Right kidney (tissue), 1 donor: Measurements from ENCODE around the gene GGCX.
"Not testable (repeated sequence)": the region's sequence is repeated elsewhere in the genome, so short reads cannot be mapped to it uniquely, and the experiment has no call there.

ENCODE experiments used
- DNase-seq: peaks from one replicate; pipeline ENCODE4 v3.0.0-alpha.2; 2016

Gene GGCX

DNA sequence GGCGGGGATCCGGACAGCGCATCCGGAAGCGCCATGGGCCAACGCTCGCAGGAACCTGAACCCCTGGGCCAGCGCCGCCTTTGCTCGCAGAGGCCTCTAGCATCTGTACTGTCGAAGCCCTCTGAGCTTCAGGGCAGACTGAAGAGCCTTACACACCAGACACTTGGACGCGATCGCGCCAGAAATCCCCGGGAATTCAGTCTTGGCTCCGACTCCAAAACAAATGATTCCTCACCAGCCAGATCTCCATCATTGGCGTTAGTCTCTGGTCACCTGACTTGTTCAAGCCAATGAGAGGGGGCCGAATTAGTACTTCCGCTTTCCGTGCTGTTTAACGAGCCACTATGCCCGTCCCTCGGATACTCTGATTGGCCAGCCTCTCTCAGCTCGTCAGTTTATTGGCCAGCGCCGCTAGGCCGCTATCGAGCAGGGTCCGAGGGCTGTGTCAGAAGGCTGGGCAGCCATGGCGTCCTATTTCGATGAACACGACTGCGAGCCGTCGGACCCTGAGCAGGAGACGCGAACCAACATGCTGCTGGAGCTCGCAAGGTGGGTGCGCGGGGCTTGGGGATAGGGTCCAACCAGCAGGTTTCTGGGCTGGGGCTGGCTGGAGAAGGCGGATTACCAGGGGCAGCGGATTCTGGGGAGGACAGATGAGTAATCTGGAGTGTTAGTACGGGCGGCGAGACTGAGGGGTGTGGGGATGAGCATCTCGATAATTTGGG is 34.2 kb upstream of the GGCX start, which contains the start of gene RNF181:
Gene RNF181 (plus strand): TSS at position 445 of the 725 bp plus-strand sequence. CDS start 19 bp downstream, at position 464.
- peak; percentile 88 for DNase-seq

DNA sequence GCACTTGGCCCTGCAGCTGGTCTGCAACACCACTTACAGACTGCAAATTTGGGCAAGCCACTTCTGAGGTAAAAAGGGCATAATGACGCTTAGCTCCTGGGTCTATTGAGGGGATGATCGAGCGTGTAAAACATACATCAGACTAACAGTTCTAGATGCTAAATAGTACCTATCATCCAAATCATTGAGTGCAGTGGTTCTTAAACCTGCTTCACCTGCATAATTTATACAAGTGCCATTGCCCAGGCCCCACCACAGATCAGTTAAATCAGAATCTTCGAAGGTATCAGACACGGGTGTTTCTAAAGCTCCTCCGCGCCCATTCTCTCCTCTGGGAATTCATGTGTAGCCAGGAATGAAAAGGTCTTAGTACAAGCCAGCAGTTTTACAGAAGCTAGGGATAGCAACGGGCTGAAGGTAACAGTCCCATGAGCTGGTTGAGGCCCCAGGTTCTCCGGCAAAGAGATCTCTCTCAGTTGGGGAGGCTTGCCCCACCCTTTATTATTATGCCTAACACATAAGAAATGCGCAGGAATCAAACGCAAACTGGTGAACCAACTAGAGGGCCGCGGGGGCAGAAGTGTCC is 33.5 kb upstream of the GGCX start:
- DNase-seq: no peak

DNA sequence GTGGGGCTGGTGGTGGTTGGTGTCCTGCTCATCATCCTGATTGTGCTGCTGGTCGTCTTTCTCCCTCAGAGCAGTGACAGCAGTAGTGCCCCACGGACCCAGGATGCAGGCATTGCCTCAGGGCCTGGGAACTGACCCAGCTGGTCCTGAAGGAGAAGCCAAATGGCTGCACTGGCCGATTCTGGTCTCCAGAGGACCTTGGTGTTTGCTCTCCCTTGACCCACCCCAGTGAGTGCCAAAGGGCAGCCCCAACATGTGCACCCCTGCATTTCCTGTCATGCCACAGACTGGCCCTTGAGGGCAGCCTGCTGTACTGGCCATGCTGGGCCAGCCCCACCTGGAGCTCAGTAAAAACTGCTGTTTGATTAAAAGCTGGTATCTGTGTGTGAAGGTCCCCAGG is 31.7 kb upstream of the GGCX start:
- no peak for DNase-seq

DNA sequence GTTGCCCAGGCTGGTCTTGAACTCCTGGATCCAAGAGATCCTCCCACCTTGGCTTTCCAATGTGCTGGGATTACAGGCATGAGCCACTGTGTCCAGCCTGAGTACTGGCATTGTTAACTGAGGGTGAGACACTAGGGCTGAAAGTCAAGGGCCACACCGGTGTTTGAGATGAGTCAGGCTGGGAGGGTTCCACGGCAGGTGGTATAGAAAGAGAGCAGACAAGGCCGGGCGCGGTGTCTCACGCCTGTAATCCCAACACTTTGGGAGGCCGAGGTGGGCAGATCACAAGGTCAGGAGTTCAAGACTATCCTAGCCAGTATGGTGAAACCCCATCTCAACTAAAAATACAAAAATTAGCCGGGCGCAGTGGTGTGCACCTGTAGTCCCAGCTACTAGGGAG is 31.0 kb upstream of the GGCX start:
- not testable (repeated sequence) for DNase-seq

DNA sequence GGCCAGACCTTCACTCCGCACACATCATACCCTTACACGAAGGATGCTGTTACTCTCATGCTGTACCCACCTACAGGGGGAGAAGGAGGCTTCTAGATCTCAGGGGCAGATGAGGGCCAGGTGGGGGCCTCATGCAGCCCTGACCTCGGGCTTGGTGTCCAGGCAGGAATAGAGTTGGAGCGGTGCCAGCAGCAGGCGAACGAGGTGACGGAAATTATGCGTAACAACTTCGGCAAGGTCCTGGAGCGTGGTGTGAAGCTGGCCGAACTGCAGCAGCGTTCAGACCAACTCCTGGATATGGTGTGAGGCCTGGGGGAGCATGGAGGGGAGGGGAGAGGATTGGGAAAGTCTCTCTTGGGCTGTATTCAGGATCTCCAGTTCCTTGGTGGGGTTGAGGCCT is 30.3 kb upstream of the GGCX start:
- DNase-seq: no peak

DNA sequence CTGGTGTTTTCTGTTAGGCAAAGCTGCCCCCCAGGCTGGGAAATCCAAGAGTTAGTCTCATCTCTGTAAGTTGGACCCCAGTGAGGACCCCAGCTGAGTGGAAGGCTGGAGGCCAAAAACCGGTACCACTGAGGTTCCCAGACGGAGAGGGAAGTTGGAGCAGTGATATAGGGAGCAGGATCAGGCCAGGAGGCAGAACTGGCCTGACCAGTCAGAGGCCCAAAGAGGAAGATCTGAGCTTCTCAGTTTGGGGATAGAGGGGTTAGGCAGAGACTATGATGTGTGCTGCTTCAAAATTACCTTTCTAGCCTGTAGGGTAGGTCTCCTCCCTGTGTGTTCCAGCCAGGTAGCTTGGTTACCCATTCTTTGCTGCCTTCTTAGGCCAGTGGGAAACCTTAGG is 29.7 kb upstream of the GGCX start:
- DNase-seq: no peak

DNA sequence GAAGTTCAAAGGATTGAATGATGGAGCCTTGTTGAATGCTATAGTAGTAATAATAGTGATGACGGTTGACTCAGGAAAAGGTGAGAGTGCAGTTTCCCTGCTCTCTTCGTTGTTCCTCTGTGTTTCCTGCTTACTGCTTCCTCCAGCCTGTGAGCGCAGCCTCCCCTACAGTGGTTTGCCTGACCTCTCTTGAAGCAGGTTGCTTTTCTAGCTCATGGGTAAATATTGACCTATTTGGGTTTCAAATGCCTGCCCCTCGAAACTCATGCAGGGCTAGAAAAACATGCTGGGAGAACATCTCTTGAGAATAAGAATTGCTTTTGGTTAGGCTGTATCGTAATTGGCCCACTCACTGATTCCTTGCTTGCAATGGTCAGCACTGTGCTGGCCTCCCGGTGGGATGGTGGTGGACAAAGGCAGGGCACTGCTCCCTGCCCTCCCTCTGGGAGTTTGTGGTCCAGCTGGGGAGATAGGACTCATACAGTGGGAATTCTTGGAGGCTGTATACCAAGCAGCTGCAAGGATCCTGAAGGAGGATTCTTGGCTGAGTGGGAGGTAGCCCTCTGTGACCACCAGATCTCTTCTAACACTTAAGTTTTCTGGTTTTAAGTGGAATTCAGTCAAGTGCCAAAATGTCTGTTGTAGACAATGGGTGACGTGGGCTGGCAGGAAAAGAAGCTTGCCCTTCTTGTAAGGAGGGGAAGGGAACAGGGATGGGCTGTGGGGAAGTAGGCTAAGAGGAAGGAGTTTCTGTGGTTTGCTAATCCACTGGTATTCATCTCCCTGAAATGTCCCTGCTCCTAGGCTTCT is 28.9 kb upstream of the GGCX start:
- DNase-seq: no peak

DNA sequence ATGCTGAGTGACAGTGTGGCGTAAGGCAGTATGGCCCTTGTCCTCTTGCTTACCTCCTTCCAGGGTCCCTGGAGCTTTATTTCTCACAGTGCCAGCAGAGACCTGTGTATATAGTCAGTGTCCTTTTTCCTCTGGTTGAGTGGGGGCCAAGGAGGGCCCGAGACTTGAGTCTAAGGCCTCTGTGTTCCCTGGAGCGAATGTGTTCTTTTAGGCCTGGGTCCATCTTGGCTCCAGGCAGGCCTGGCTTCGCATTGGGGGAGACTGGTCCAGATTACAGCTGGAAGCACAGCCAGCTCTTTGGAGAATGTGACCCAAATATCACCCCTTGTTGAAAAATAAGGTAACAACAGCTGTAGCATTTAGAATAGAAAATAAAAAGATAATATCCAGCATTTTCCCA is 27.9 kb upstream of the GGCX start:
- no peak for DNase-seq

DNA sequence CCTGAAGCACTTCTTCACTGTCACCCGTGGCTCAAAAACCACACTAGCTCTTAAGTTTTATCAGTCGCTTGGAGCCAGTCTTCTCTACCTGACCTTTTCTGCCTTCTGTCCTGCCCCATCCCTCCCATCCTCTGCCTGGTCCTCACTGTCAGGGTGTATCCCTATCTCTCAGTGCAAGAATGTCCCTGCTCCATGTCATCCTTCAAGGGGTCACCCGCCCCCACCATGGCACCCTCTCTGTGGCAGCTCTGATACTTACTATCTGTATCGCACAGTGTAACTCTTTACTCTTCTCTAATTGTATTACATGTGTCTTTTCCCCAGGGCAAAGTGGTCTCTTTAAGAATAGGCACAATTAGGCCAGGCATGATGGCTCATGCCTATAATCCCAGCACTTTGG is 27.4 kb upstream of the GGCX start:
- DNase-seq: no peak

DNA sequence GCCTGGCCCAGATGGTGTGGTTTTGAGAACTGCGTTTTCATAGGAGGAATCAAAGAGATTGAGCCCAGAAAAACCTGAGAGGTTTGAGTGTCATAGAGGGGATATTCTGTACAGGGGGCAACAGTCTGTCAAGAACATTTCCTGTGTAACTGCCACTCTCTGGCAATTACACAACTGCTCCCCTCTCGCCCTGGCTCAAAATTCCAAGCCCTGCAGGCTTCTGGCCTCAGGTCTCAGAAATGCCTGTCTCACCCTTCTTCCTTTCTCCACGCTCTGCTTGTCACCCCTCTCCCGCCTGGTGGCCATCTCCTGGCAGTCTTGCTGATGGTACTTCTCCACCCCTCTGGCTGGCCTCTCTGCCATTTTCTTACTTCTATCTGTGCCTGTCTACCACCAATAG is 26.9 kb upstream of the GGCX start:
- no peak for DNase-seq

DNA sequence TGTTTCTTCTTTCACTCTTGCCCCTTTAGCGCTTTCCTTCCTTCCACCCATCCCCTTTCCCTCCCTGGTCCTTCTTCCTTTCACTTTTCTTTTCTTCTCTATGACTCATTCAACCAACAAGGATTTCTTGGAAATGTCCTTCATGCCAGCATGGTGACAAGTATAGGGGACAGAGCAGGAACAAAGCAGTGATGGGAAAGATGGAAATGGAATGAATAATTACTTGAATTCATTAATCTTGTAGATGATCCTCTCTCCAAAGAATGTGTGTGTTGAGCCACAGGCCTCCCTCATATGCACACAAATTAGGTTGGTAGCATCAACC is 24.4 kb upstream of the GGCX start:
- no peak for DNase-seq

DNA sequence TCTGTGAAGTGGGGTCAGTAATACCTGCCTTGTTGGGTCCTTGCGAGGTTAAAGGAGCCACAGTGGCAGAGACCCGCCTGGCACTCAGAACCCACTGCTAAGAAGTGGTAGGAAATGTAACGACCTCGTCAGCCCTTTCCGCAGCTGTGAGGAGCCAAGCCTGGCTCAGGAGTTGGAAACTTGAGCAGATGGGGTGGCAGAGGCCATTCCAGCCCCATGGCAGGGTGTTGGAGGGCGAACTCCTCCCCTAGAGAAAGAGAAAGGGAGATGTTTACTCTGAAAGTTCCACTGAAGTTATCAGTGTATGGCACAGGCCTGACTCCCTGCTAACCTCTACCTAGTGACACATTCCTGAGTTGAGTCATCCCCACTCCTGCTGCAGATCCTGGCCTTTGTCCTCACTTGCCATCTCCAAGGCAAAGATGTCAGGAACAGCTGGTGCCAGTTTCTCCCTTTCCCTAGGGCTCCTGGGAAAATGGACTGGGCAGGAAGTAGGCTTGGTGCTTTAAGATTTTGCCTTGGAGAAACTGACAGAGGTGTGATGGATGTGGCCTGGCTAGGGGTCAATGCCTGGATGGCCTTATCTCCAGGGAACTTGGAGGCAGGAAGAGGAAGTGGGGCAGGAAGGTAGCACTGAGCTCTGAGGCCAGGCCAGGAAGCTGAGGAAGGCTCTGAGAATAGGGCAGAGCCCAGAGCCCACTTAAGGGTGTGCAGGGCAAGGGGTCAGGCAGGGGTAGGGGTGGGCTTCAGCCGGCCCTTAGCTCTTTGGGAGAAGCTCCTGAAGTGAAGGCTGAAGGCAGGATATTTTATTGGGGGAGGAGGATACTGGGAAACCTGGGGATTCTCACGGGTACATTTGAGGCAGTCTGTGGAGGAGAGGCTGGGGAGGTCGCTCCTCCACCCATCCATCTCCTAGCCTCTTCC is 23.8 kb upstream of the GGCX start:
- no peak for DNase-seq

DNA sequence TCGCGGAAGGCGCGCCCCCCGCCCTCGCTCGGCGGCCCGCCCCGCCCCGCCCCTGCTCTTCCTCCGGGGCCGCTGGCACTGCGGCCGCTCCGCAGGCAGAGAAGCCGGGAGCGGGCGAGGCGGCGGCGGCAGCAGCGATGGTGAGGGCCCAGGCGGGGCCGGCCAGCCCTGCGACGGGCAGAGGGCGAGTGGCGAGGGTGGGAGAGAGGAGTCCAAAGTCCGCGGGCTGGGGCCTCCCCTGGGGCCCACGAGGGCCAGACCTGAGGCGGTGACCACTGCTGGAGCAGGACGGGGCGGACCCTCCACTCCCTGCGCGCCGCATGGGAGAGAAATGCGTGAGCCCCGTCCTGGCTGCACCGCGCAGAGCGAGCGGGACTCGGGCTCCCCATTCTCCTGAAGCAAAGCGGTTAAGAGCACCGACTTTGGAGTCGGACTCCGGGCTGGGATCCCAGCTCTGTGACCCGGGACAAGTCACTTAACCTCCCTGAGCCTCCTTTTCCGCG is 23.1 kb upstream of the GGCX start, which contains the start of gene VAMP5:
Gene VAMP5 (plus strand): TSS at position 78 of the 503 bp plus-strand sequence. CDS start 60 bp downstream, at position 138.
- DNase-seq: peak; percentile 80

DNA sequence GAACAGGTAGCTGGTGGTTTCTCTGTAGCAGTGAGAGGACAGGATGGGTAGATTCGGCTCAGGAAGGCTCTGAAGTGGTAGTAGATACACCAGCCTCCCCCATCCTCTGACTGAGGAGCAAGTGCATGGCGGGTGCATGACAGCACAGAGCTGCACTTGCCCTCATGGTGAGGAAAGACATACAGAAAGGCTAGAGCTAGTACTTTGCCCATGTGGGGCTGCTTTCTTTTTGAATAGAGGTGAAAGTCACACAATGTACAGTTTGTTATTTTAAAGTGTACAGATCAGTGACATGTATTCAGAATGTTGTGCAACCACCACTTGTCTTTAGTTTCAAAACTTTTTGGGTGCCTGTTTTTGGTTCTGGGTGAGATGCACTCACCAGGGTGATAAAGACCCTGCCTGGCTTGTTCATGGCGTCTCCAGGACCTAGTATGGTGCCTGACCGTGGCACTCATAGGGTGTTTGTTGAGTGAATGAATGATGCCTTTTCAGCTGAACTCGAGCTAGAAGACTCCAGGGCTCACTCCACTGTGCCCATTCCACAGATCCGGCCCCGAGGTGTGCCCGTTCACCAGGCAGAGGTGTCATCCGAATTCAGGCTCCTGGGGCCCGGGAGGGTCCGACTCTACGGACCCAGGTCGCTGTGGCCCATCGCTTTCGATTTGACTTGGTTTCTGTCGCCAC is 22.5 kb upstream of the GGCX start:
- DNase-seq: no peak

DNA sequence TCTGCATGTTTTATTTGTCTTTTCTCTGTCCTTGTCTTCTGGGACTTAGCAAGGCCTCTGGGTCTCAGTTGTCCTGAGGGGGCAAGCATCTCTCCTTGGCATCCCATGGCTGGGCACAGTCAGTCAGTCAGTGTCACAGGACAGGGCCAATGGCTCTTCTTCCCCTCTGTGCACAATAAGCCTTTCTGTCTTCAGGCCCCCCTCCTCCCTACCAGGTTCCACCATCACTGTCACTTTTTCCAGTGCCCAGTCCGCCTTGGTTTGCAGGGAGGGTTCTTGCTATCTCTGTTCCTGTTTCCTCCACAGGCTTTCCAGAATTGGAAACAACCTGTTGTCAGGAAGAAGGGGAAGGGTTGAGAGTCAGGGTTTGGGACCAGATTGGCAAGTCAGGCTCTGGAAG is 21.2 kb upstream of the GGCX start:
- DNase-seq: no peak

DNA sequence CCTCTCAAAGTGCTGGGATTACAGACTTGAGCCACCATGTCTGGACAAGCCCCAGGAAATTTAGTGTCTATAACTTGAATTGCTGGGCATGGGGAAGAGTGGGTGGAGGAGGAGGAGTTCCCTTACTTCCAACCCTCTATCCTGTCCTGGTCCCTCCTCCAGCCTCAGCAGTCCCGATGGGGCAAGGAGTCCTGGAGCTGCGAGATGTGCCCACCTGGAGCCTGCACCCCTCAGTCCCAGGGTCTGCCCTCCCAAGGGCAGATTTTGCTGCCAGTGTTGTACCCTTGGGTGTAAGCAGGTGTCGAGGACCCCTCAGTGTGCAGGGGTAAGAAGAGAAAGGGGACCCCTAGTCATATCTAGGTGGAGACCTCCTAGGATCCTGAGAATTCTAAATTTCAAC is 18.9 kb upstream of the GGCX start:
- DNase-seq: no peak

DNA sequence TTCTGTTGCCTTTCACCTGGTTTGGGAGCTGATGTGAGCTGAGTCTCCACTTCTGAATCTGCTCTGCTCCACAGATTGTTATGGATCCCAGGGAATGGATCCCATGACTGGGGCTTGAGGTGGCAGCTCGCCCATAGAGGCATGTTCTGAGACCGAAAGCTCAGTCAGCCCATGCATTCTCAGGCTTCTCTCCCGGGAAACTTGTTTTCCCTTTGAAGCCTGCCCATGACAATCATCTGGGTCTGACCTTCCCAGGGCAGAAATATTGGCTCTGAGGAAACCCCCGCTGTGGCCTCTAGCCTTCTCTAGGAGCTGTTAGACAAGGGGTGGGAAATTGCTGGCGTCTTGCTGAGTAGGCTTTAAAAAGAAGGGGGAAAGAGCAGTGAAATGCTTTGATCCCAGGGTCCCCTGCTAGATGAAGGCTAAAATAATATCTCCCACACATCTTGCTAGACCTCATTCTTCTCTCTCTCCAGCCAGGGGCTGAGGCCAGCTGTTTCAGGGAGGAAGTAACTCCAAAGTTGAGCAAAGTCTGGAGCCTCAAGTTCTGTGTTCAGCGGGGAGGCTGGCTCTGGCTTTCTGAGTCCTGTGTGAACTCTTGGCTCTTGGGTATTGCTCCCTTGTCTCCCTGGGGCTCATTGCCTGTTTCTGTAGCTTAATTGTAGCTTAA is 18.1 kb upstream of the GGCX start:
- DNase-seq: peak; percentile 48

DNA sequence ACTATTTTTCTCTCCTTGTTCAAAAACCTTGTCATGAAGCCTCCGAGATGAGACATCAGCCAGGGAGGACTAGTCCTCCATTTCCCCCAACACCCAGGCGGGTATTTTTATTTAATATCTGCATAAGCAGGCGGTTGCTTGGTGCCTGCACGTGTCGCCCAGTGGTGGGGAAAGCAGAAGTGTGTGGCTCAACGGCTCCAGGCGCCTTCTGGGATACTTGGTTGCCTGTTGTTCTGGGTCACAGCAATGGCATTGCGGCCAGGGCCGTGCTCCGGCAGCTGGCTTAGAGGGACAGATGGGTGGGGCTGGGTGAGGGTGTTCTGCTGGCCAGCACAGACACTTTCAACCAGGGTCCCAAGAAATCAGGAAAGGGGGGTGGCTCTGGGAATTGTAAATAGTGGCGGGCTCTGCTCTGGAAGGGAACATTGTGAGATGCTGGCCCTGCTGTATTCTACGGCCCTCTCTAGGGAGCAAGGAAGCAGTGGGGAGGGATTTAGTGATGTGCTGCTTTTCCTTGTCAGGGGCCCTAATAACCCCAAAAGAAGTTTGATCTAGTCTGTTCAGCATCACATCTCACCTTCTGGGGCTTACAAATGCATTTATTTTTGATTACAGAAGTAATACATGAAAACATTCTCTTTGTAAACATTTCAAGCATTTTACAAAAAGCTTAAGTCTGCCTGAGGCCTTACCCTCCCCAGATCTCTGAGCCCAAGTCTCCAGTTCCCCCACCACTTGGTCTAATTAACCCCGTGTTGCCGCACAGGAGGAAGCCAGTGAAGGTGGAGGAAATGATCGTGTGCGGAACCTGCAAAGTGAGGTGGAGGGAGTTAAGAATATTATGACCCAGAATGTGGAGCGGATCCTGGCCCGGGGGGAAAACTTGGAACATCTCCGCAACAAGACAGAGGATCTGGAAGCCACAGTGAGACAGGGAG is 17.2 kb upstream of the GGCX start:
- DNase-seq: peak; percentile 46

DNA sequence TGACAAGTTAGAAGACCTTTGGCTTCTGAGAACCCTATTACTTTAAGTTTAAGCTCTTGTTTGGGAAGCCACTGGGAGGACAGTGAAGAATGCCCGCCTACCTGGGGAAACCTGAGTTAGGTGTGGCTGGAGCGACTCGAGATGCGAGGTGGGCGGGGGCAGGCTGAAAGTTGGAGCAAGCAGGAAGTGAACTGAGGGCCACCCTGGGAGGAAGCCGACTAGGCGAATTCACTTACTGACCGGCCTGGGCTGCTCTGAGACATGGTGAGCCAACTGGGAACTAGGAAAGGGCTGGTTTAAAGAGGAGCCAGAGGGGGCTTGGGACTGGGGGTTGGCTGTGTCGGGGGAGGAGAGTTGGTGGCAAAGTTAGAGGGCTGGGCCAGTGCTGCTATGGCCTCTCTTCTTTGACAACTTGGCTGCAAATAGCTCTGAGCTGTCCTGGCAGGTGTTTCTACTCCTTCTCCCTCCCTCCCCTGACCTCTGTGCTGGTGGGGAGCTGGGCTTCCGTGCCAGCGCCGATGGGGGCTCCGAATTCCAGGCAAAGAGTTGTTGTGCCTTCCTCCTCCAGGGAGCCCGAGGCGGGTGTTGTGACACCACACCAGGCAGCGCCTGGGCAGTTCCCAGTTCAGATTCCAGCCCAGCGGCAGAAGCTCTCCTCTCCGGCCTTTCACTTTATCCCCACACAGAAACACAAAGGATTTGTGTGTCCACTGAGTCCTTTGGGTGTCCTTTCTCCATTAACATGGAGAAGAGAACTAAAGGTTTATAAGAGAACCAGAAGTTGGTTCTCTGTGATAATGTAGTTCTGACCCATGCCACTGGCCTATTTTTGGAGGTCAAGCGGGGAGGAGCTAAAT is 16.3 kb upstream of the GGCX start, which contains the start of gene VAMP8:
Gene VAMP8 (plus strand): TSS at position 201 of the 857 bp plus-strand sequence. CDS start 61 bp downstream, at position 262.
- peak; percentile 63 for DNase-seq
